Stimulated activated CD8-positive, alpha-beta memory T cell treated with anti-CD3 and anti-CD28 coated beads, Interleukin-4, amount 100 ng/mL, for 24 hours (primary cell): ENCODE data around the gene ARID5B.

ENCODE experiments used
- DNase-seq: peaks from one replicate; pipeline ENCODE4 v3.0.0-alpha.2; 2020; ENCODE audit warnings: low read depth

Gene ARID5B

DNA sequence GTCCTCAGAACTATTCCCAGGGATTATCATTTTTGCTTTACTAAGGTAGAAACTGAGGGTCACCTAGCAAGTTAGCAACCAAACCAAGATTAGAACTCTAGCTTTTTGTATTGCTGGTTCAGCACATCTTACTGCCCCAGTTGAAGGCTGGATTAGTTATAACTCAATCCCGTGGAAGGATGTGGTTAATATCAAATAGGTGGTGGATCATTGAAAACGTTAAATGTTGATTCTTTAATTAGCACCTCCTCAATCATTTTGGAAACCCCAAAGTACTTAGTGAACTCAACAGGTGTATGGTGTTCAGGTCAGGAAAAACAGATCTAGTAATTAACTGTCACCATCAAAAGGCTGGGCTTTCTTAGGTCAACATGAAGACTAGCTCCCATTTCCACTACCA is 152.4 kb downstream of the ARID5B start:
- DNase-seq: no peak

DNA sequence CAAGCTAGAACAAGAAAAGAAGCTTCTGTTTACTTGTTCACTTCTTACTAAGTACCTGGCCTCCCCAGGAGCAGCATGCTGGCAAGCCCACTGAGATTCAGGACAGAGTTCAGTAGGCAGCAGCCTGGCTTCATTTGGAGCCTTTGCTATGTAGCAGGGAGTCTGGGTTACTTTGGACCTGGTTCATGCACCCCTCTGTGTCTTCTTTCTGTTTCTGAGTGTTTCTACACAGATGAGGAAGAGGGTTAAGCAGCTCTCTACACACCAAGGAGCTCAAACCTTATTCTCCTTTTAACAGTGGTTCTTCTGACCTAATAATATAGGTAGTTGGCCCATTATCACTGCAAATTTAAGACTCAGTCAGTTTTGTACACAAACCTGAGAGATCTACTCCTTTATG is 152.9 kb downstream of the ARID5B start:
- no peak for DNase-seq

DNA sequence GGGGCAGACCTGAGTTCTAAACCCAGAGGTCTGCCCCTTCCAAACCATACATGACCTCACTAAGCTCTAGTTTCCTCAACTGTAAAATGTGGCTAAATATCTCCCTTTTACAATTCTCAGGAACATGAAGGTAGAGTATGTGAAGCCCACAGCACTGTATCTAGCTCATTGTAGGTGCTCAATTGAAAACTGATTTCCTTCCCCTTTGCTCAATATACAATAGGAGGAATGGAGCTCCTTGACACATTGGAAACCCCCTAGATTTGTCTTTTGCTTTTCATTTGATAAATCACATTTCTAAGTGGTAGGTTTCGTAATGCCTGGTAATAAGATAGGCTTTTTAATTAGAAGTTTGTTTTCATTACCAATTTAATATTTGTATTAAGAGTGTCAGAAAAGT is 153.3 kb downstream of the ARID5B start:
- DNase-seq: no peak

DNA sequence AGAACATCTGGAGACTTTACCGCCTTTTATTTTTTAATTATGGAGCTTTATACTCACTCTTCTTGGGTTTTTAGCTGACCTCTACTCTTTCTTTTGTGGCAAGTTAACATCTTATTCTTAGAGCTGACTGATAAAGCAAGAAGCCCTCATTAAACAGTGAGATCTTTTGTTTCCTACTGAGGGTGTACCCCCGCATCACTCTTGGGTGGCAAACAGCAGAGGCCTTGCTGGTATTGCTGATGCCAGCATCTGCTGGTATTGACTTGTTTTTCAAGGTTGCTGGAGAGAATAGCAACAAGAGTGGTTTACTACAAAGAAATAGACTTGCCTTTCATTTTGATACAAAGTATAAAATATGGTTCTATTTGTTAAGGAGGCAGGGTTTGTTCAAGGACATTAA is 154.7 kb downstream of the ARID5B start:
- no peak for DNase-seq

DNA sequence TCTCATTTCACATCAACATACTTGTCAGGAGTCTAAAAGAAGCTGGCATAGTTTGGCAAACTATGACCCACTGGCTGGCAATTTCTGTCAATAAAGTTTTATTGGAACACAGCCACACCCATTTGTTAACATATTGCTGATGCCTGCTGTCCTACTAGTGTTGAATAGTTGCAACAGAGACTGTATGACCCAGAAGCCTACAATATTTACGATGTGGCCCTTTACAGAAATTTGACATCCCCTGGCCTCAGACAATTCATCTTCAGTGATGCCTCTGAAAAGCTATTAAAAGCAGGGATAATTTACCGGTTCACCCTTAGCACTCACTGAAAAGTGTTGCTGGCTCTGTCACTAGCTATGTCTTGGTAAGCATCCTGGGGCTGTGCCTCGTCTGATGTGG is 155.2 kb downstream of the ARID5B start:
- DNase-seq: no peak

DNA sequence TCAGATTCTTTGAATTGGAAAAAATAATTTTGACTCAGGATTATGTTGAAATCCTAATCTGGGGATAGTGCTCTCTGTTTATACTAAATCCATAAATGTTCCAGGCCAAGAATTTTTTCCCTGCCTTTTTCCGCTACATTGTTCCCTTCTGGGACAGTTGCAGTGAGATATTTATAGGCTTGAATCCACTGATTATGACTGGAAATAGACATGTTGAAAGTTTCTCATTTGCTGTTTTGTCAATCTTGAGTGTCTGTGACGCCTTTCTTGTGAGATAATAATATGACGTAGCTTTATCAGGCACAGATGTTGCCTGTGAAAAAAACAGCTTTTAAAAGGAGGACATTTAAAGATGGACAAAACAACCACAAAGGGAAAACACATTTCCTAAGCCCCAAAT is 155.9 kb downstream of the ARID5B start:
- DNase-seq: no peak

DNA sequence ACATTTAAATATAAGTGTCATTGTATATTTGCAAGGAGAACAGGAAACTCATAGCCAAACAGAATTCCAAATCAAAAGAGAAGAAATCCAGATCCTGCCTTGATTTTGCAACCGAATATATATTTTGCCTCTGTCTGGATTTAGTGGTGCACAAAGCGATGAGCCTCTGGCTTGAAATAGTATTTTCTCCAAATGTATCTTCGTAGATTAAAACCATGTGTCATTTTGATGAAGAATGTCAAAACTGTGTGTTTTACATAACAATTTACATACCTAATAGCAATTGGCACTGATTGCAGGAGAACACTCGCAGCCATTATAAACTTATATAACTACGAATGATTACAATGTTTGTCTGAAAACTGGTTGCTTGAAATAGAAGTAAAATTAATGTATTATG is 156.4 kb downstream of the ARID5B start:
- DNase-seq: no peak

DNA sequence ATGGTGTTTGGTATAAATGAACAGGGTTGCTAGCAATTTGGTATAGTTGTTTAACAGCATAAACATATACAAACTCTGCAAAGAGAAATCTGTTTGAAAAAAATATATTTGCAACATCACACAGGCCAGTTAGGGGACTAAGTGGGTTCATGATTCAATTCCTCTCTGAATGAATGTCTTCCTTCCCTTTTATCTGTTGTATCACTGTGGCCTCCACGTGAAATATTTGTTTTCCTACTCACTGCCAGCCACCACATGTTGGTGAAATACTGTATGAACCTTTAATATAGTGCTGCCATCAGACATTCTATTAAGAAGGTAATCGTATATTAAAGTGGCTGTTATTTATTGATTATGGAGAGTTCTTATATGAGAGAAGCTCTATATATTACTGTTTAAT is 157.0 kb downstream of the ARID5B start:
- no peak for DNase-seq

DNA sequence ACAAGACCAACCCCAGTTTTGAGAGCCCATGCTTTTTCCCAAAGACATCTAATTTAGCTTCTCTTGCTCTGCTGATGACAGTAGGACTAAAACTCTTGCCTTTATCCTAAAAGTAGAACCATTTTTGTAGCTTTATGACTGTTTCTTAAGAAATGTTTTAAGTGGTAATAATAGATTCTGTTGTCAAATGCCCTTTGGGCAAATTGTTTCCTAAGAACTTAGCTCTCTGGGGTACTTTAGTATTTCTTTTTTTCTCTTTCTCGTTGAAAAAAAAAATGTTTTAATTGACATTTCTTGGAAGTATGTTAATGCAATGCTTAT is 157.4 kb downstream of the ARID5B start:
- no peak for DNase-seq

DNA sequence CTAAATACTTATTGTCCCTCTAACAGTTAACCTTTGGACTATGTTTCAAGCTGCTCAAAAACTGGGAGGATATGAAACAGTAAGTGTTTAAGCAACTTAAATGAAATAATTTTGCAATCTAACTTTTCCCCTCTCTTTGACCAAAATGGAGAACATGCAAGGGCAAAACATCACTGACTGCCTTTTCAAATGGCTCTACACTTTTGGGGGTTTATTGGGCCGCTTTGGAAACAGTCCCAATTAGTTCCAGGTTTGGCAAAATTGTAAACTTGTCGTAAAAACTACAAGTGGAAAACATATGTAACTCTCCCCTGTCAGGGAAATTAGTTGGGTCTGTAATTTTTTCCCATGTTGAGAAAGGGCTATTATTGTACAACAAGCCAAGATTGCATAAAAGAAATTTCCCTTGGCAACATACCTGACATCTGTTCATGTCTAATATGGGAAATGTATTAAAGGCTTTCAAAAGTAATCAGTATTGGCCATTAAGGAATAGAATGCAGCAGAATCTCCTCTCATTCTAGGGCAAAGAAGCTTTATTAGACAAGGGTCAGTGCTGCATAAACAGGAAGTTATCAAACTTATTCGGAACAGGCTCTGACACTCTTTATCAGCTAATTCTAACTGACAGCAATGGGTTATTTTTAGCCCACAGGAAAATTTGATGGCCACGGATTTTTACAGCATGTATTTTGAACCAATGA is 157.9 kb downstream of the ARID5B start:
- no peak for DNase-seq

DNA sequence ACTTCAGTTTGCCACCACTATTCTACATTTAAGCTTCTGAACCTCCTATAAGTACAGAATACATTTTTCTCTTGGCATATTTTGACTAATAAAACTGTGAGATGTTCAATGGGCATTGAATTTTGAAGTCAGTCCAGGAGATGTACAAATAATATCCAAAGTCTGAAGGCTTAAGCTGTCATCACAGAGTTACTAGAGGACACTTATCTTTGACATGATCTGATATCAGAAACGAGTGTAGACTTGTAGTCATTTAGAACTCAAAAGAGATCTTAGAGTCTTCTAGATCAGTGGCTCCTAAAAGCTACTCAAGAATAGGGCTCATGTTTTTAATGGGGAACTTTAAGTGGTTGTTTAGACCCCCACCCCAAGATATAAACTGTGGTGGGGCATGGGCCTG is 160.5 kb downstream of the ARID5B start:
- no peak for DNase-seq

DNA sequence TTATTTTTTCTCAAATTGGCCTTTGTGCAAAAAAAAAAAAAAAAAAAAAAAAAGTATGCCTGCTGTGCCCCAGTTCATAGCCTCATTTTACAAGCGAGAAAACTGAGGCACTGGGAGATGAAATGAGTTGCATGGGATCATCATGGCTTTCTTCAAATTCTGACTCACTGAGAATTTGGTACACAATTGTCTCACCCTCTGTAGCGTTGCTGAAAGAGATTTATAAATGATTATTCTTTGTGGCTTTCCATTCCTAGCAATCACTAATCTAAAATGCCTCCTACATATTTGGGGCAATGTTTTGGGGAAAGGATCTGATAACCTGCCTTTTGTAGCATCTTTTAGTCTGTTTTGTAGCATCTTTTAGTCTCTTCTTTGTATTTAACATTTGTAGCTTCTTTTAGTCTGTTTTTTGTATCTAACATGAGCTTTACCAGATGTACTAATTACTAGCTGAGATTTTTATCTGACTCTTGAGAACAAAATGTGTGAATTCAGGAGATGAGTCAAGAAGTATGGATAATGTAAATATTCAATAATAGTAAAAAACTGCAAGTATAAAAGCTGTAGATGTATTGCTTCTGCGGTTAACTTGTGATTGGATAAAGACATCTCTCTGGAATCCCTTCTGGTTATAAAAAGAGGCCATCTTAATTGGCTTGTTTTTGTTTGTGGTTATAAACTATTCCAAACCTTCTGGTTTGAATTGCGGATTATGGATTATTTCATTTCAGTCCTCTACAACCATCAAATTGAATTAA is 161.4 kb downstream of the ARID5B start:
- no peak for DNase-seq

DNA sequence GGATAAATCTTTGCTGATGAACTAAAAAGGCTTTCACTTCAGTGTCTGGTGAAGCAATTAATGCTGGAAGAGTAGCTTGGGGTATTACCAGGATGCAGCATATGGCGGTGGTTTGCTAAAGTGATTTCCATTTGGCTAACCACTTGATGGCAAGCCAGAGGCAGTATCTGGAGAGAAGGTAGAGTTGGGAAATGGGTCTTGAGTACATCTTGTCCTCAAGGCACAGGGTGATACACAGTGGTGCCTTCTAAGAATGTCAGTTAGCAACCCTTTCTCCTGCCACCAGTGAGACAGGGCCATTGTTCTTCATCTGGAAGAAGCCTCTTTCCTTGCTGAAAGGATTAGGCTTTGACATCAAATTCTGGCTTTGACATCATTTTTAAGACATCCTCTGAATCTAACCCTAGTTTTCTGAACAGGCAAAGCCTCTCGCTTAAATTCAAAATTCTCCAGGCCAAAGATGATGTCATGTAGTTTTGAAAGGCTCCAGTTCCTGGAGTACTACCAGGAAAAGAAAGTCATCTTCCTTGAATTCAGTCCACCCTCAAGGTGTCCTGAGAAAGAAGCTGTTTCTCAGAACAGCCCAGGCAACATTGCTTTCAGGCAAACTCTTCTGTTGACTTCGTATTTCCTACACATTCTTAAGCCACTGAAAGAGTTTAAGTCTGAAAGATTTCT is 162.4 kb downstream of the ARID5B start:
- DNase-seq: no peak

DNA sequence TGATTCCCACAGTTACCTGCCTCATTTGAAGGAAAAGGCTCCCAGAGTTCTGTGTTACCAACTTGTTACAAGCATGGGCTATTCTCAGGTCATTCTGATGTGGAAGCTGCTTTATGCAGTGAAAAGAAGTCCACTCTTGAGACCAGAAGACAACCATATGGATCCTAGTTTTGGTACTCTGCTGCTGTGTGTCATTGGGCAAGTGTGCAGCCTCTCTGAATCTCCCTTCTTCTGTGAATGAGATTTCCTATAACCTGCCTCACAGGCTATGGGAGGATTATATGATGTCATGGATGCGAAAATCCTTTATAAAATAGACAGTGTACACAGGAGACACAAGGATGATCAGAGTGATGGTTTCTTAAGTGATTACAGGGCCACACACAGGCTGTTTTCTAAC is 166.1 kb downstream of the ARID5B start:
- DNase-seq: no peak

DNA sequence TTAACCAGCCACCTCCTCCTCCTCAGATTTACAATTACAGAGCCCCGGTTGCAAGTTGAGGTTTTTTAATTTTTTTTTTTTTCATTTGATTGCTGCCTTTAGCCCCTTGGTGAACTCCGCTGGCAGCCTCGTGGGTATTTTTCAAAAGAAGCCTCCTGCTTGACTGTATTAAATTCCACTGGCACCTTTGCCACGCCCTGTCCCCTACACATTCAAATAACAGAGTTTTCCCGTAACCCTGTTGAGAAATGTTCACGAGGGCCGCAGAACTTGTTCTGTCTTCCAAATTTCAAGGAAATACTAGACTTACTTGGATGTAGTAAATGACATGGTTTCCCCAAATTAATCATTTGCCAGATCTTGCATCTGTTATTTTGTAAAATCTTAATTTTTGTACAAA is 167.0 kb downstream of the ARID5B start:
- DNase-seq: no peak

DNA sequence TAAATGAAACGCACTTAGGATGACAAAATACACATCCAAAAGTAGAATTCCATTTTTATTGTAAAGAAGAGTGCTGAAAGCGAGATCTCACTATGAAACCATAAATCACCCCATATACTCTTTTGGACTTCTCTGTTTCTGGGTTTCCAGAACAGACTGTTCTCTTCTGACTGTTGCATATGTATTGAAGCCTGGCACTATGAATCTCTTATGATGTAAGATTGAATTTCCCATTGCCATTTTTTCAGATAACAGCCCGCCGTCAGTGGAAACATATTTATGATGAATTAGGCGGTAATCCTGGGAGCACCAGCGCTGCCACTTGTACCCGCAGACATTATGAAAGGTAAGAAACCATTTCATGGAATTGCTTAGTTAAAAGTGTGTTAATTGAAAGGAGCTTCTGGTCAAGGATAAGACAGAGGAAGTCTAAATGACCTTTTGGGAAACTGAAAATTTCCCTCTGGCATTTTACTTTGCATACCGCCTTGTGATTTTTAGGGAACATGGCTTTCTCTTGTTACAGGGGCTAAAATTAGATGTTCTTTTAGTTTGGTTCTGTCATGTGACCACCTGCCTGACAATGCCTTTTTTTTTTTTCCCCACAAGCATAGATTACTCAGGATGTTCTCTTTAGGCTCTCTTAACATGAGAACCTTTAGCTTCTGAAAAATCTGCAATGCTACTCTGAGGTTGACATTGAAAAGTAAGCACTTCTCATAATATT is 168.1 kb downstream of the ARID5B start:
- no peak for DNase-seq

DNA sequence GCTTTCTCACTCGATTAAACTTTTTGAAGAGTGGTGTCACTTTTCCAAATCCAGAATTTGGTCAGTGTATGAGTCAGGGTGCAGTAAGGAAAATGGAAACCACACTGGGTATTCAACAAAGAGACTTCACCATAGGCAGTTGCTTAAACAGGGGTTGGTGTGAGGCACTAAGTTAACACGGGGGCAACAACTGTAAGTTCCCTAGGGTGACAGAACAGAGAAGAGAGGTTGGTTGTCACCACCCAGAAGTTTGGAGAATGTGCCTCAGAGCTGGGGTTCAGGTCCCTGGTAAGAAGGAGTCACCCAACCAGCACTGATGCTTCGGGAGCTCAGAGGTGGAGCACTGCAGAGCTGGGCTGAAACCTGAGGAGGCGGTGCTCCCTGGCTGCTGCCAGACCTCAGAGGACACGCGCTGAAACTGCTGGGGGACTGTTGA is 170.4 kb downstream of the ARID5B start:
- DNase-seq: no peak

DNA sequence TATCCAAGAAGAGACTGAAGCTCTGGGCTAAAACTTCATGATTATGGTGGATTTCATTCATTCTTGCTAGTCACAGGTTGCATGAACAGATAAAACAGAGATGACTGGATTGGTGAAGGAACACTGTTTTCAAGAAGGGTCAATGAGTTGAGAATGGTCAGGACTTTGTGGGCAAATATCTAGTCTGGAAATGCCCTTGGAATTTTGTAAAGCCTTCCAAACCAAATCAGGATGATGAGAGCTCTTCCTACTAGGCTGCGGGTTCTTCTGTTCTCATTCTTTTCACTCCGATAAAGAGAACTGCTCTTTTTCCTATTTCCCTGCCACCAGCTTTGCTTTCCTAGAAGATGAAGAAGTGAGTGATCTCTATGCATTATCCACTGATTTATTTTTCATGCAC is 171.4 kb downstream of the ARID5B start:
- no peak for DNase-seq

DNA sequence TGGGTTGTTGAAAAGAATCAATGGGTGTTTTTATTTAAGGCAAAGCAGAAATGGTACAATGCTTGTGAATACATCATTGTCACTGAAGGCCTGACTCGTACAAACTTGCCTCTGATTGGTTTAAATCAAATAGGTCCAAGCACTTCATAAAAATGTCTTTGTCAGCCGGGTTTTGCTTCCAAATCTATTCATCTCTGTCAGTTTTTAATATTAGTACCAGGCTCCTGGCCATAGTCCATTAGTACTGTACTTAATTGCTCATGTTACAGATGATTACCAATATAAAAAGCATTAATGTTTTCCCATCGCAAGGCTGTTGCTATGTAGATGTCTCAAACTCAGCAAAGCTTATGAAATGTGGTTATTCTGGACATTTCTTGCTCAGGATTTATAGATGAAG is 171.9 kb downstream of the ARID5B start:
- no peak for DNase-seq

DNA sequence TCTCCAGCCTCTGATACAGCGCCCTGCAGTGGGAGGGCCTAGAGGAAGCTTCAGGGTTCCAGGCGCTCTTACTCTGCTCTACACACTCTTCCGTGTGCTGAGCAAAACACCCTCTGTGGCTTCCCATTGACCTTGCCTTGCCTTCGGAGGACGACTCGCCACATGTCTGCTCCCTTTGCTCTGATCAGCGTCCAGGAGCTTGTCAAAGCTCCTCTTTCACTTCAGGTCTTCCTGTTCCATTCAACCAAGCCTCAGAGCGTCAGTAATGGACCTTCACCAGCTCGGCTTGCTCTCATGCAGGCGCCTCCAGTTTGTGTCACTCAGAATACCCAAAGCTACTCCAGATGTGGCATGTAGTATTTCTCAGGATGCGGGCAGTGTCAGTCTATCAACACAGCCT is 173.9 kb downstream of the ARID5B start:
- no peak for DNase-seq

DNA sequence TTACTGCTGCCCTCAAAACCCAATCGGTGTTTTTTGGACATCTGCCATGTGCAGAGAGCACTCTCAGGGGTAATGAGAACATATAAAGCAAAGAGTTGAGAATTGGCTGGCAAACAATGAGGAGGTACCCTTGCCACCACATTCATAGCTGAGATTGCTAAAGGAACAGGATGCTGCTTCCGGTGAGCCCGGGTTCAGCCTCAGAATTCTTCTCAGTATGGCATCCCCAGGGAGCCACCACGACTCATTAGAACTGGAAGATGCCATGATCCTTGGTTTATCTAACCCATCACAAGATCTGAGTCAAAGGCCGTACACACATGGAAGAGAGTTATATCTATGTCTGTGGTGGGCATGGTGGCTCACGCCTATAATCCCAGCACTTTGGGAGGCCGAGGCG is 174.4 kb downstream of the ARID5B start:
- no peak for DNase-seq

DNA sequence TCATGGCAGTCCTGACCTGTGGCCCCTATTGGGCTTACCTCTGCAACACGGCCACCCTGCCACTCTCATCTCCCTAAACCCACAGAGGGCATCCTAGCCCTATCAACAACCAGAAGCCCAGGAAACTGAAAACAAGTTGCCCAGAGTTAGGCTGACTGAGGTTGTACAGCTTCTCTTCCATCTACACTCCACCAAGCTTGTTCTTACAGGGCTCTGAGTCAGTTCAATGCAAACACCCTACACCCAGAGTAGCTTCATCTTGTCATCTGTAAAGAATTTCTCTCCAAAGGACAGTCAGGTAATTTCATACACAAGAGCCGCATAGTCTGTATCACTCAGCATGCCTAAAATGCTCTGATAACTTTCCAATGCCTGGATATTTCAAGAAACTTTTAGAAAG is 175.4 kb downstream of the ARID5B start:
- DNase-seq: no peak
